ENCODE measurements around the gene PSMB2. TPM values are rescaled to one million over a fixed set of nuclear protein-coding genes. Genes with fewer than 3 reads are reported as not detected.

PSMB2 gene
- total RNA-seq, 1 donor from 2014 or later: 16.0 TPM

DNA sequence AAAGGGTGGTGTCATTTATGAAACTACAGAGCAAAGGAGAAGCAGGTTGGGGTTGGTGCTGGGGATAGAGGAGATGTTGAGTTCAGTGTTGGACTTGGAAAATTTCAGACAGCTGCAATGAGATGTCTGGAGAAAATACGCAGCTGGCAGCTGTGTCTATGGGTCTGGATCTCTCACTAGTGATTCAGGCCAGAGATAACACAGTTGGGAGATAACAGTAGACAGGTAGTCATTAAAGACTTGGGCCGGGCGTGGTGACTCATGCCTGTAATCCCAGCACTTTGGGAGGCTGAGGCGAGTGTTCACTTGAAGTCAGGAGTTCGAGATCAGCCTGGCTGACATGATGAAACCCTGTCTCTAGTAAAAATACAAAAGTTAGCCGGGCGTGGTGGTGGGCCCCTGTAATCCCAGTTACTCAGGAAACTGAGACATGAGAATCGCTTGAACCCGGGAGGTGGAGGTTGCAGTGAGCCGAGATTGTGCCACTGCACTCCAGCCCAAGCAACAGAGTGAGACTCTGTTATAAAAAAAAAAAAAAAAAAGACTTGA lies 70.7 kb downstream of the PSMB2 start:
- no peak for DNase-seq

DNA sequence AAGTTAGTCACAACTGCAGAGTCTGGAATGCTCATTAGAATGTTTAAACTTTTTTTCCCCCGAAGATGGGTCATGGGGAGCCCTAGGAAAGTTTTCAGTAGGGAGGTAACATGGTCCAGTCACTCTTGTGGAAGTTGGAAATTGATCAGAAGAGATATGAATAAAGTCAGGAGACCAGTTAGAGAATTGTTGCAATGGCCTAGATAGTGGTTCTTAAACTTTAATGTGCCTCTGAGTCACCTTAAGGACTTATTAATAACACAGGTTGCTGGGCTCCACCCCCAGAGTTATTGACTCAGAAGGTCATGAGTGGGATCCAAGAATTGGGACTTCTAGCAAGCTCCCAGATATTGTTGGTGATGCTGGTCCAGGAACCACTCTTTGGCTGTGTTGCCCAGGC lies 71.4 kb downstream of the PSMB2 start:
- no peak for DNase-seq

DNA sequence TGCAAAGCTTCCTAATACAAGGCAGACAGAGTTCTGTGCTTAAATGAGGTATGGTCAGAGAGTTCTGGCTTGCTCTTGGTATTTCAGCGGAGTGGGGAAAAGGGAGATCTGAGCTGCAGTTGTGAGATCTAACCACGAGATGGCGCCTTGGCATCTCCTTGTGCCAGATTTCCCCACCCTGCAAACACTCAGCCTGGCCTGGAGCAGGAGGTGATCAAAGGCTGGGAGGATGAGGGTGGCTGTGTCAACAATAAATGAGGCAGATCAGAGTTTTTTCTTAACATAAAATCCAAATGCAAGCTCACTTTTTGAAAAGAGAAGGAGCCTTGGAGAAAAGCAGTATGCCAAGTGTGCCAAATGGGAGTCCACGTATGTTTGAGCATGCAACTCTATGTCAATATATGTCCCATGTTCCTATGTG lies 72.3 kb downstream of the PSMB2 start:
- DNase-seq: peak; percentile 84

DNA sequence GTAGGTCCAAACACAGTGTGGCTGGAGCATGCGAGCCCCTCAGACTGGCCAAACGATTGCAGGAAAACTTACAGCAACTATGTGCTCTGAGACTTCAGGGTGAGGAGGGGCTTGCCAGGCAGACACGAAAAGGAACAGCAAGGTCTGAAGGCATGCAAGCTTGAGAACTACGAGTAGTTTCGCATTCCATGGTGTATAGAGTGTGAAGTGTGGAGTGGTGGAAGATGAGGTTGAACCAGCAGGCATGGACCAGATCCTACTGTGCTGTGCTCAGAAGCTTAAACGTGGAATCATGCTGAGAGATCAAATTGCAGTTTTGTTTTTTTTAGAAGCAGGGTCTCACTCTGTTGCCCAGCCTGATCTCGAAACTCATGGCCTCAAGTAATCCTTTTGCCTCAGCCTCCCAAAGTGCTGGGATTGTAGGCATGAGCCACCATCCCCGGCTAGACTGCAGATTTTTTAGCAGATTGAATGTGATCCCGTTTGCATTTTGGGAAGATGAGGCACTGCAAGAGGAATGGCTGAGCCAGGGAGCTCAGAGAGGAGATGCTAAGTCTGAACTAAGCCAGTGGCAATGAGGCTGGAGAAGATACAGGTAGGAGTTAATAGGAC lies 73.3 kb downstream of the PSMB2 start:
- no peak for DNase-seq

DNA sequence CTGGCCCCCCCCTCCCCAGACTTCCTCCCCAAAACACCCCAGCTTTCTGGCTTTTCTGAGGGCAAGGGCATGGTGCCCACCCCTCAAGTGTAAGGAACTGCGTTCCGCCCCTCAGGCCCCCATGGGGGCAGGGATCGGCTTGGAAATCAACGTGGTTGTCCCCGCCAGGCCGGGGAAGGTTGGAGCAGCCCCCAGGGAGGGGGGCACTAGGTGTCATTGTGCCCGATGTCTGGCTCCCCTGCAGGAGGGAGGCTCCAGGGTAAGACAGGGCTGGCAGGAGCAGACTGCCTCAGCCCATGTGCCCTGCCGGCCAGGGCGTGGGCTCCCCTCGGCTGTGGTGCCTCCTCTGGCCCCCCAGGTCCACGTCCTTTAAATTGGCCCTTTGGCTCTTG lies 75.6 kb downstream of the PSMB2 start:
- DNase-seq: no peak

DNA sequence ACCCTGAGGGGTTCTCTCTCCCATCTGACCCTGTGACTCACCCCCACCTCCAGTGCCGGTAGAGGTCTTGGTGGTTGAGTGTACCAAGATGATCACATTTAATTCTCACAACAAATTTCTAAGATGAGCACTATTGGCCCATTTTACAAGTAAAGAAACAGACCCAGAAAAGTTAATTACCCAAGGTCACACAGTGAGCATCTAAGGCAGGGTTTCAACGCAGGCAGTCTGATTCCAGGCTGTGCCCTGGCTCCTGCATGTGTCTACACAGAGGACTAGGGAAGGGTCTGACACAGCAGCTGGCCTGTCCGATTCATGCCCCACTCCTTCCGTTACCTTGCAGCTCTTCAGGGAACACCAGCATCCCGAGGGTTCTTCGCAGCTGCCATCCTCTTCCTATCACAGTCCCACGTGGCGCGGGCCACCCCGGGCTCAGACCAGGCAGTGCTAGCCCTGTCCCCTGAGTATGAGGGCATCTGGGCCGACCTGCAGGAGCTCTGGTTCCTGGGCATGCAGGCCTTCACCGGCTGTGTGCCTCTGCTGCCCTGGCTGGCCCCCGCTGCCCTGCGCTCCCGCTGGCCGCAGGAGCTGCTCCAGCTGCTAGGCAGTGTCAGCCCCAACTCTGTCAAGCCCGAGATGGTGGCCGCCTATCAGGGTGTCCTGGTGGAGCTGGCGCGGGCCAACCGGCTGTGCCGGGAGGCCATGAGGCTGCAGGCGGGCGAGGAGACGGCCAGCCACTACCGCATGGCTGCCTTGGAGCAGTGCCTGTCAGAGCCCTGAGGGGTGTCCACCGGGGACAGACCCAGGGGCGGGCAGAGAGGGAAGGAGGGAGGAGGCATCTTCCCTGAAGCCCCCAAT lies 76.2 kb downstream of the PSMB2 start:
- no peak for DNase-seq

DNA sequence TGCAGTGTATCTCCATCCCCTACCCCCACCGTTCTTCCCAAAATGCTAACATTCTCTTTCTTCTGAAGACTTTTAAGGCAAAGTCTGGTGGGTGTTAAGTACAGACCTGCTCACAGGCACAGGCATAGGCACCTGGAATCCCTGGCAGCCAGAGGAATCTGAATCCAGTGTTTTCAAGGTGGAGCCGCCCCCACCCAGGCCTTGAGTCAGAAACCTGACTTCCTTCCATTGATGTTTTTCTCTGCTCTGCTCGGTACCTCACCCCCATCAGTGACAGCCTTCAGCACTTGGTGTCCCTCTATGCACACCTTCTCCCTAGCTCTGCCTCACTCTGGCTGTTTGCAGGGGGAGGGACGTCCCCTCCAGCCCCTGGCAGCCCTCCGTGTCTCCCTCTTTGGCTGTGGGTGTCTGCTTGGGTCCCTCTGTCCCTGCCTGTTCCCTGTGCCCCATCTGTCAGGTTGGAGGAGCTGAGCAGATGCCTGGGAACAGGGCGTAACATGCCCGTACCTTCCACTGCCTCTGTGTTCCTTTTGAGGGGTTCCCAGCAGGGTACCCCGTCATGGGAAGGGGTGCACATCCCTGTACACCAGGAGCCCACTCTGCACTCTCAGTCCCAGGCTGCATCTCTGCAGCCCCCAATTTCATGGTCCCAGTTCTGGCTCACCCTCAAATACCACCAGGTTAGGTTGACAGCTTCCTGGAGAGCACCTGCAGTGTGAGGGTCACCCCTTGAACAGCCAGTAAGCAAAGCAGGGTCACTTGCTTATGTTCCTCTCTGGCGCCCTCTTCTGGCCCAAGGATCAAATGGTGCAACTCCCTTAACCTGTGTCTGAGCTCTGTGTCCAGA lies 77.1 kb downstream of the PSMB2 start:
- DNase-seq: peak; percentile 92

DNA sequence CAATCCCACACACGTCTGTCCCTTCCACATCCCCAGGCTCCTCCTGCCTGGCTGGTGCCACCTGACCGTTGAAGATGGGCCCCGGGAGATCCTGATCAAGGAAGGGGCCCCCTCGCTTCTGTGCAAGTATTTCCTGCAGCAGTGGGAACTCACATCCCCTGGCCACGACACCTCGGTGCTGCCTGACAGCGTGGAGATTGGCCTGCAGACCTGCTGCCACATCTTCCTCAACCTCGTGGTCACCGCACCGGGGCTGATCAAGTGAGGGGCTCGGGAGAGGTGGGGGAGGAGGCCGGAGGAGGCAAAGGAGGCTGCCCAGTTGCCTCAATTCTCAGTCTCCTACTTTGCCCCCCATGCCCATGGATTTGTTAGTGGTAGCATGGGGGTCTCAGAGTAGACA lies 78.2 kb downstream of the PSMB2 start:
- no peak for DNase-seq

DNA sequence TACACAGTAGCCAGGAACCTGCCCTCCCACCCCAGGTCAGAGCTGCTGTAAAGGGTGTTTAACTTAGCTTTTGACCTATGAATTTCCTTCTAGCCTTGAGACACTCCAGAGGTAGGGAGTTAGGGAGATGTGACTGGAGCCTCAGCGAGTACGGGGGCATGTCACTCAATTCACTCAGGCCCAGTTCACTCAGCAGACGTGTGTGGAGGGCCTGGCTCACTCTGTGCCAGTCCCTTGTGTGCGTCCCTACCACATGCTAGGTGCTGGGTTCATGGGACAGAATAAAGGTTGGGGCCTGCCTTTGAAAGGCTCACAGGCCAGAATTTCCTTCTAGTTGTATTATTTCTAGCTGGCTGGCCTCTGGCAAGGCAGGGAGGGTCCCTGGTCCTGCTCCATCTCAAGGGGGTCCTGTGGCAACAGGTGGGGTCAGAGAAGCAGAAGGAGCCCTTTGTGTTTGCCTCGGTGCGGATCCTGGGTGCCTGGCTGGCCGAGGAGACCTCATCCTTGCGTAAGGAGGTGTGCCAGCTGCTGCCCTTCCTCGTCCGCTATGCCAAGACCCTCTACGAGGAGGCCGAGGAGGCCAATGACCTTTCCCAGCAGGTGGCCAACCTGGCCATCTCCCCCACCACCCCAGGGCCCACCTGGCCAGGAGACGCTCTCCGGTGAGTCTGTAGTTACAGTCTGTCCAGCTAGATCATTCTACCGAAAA lies 79.2 kb downstream of the PSMB2 start:
- no peak for DNase-seq

DNA sequence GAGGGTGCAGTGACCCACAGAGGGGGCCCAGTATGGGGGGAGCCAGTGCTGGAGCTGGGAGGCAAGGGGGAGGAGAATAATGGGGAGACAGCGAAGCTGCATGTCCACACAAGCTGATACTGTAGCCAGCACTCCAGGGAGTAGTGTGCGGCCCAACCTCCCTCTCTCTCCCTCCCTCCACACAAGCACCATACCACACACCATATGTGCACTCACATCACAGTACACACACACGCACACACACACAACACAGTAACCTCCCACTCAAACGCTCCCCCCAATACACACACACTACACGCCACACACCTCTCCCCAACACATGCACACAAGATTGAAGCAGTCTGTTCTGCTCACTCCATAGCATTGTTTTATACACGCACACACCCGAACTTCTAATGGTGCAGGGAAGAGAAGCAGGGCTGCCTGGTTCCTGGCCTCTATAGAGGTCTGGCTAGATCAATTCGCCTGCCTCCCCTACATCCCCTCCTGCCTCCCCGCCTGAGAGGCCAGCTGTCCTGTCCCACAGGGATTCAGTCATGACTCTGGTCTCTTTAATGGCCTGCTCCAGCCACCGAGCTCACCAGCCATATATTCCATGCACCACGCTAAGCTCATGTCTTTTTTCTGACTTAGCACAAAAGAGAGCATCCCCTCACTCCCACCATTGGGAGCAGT lies 79.9 kb downstream of the PSMB2 start:
- DNase-seq: no peak

DNA sequence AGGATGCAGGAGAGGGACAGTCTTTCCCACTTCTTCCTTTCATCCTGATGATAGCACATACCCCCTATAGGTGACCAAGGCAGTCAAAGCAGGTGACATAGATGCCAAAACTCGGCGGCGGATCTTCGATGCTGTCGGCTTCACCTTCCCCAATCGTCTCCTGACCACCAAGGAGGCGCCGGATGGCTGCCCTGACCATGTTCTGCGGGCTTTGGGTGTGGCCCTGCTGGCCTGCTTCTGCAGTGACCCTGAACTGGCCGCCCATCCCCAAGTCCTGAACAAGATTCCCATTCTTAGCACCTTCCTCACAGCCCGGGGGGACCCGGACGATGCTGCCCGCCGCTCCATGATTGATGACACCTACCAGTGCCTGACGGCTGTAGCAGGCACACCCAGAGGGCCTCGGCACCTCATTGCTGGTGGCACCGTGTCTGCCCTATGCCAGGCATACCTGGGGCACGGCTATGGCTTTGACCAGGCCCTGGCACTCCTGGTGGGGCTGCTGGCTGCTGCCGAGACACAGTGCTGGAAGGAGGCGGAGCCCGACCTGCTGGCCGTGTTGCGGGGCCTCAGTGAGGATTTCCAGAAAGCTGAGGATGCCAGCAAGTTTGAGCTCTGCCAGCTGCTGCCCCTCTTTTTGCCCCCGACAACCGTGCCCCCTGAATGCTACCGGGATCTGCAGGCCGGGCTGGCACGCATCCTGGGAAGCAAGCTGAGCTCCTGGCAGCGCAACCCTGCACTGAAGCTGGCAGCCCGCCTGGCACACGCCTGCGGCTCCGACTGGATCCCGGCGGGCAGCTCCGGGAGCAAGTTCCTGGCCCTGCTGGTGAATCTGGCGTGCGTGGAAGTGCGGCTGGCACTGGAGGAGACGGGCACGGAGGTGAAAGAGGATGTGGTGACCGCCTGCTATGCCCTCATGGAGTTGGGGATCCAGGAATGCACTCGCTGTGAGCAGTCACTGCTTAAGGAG lies 80.8 kb downstream of the PSMB2 start:
- no peak for DNase-seq

DNA sequence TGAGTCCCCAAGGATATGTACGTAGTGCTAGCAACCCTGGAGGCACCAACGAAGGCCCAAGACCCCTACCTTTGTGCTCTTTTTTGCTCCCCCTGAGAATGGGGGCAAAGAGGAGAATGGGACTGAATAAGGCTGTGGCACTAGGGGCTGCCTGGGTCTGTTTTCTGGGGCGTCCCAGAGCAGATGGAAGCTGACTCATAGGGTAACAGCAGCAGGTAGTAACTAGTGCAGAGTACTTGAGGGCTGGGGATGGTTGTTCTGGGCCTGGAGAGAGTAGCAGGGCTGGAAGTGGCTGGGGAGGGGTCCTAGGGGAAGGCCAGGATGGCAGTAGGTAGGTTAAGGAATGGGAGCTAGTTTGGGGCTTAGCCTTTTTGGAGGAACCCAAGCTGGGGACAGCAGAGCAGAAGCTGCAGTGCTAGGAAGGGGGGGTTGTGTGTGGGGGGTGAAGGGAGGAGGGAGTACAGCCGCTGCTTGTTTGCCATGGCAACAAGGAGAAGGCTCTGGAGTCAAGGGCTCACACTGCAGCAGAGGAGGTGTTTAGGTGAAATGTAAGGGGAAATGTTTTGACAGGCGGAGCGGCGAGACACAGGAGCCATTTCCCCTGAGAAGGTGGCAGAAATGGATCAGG lies 81.9 kb downstream of the PSMB2 start:
- no peak for DNase-seq

DNA sequence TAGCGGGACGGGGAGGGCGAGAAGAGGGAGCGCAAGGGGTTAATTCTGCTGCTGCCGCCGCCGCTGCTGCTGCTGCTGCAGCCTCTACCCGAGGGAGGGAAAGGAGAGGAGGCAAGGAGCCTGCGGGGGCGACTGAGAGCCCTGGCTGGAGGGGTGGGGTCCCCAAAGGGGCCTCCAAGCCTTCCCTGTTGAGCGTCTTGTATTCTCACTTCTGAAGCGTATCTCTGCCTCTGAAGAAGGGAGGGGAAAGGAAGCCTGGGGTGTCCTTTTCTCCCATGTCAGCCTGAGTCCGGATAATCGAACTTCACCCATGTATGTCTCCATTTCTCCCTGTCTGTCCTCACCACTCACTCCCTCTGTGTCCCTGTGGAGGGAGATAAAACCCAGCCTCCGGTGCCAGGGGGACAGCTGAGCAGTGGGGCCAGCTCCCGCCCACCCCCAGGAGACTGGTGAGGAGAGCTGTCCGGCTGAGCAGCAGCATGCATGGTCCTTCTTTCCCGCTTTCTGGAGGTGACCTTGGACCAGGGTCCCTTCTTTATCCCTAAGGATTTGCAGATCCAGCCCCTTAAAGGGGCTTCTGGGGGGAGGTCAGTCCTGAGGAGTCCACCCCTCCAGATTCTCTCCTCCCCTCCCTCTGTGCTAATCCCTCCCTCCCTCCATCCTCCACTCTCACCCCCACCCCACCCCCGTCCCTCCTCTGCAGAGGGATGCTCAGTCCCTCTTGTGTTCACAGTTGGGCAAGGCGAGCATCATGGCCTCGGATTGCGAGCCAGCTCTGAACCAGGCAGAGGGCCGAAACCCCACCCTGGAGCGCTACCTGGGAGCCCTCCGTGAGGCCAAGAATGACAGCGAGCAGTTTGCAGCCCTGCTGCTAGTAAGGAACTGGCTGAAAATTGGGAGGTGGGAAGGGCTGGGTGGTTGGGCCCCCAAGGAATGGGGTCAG lies 82.7 kb downstream of the PSMB2 start:
- DNase-seq: no peak

DNA sequence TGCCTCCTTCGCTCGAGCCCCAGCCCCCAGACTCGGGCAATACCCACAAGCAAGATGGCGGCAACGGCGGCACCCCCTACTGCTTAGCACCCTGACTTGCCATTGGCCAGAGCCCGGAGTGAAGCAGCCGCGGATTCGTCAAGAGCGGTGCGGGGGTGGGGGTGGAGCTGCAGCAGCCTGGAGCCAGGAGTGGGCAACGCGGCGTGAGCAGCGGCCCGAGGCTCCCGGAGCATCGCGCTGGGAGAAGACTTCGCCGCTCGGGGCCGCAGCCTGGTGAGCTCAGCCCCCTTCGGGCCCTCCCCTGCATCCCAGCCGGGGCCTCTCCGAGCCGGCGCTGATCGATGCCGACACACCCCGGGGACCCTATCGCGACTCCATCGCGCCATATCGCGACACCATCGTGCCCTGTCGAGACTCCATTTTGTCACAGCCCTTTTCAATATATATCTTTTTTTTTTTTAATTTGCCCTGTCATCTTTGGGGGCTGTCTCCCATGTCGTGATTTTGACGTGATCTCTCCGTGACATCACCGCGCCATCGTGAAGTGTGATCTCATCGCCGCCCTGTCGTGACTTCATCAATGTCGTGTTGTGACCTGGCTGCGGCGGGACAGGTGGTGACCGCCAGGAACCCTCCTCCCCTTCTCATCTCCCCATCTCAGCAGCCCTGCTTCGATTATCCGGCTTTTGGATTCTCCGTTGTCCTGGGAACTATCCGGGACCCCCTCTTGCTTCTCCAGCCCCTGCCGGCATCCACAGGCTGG lies 83.5 kb downstream of the PSMB2 start, which contains the start of gene NCDN:
Gene NCDN, plus strand, starts transcription at position 189 of the 763 bp plus-strand sequence. Its CDS starts 392 bp downstream, at position 581.
- DNase-seq: peak; percentile 99

DNA sequence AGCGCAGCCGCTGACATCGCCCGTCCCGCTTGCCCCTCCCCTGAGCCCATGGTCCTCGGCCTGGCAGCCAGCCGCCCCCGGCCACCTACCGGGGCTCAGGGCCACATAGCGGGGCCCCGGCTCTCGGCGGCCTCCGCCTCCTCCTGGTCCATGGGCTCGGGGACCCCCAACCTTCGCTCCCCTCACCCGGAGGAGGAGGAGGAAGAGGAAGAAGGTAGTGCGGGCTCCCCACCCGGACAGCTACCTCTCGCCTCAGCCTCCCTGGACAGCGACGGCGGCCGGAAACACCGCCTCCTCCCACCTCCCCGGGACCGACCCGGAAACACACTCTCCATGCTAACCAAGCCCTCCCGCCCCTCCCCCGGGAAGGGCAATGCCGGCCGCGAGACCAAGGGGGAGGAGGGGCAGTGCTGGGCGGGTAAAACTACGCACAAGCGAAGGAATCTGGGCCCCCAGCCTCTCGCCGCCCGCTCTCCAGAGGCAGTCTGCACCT lies 84.2 kb downstream of the PSMB2 start, which contains the start of gene KIAA0319L:
Gene KIAA0319L, minus strand, starts transcription at position 286 of the 493 bp plus-strand sequence. CDS start 2,912 bp downstream, outside the sequence.
- DNase-seq: peak; percentile 58

DNA sequence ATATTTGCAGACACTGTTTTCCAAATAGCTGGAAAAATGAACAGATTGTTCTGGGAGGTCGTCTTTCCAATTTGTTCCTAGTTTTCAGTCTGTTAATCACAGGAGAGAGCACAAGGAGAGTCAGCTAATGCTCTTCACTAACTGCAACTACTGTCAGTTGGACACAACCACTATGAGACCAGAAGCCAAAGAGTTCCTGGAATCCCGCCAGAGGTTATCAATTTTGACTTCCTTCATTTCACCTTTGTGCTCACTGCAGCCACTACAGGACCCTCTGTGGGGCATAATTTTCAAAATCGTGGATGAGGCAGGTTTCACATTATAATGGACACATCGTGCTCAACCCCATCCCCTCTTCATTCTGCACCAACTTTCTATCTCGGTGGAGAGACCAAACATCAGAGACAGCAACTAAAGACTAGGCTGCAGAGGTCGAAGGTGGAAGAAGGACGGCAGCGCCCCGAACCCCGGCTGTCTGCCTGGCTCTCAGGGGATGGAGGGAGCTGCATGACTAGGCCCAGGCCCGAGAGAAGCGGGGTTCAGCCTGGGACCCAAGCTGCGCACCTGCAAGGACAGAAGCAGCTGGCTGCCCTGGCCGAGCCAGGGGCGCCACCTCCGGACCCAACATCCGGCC lies 84.7 kb downstream of the PSMB2 start:
- DNase-seq: no peak

Data from dermis blood vessel endothelial cell (primary cell).